Smooth muscle cell of the brain vasculature (primary cell): ENCODE data around the gene ACVR1C.

ENCODE experiments used
- DNase-seq: peaks from one replicate; pipeline ENCODE4 v3.0.0-alpha.2; 2012; ENCODE audit warnings: low read depth, low spot score

Gene ACVR1C

DNA sequence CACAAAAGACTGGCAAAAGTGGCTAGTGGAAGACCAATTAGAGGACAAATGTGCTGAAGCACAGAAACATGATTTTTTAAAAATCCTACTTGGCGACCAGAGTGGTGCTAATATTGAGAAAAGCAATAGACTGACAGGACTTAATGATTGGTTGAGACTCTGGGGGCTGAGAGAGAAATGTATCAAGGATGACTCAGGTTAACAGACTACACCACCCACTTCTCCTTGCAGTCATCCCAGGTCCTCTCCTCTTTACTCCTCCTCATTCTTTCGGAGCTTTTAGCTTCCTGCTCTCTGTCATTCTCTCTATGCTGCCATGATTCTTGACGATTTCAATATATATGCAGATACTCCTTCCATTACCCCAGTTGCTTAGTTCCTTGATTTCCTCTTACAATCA, 130.2 kb downstream of the ACVR1C start:
- DNase-seq = no peak

DNA sequence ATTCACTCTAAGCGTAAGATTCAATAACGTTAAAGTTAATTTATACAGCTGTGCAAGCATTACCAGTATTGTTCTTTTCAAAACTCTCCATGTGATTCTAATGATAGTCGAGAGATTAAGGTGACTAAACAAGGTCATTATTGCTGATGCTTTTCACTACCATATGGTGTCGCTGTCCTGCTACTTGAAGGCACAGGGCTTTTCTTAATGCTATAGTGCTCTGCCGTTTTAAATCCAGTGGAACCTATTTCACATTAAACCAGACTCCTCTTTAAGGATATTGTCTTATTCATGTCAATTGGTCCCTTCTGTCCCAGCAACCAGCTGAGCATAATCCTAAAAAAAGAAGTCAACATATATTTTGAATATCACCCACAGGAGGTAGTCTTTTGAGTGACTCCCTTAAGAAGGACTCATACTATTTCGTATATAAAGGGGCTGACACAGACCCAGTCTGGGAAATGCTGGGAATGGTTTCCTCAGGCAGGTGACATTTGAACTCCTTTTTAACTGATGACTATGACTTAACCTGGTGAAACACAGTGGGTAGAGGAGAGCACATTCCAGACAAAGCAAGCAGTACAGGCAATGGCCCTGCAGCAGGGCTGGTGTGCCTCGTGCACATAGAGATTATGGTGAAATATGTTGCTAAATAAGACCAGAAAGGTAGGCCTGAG, 130.9 kb downstream of the ACVR1C start:
- DNase-seq = no peak

DNA sequence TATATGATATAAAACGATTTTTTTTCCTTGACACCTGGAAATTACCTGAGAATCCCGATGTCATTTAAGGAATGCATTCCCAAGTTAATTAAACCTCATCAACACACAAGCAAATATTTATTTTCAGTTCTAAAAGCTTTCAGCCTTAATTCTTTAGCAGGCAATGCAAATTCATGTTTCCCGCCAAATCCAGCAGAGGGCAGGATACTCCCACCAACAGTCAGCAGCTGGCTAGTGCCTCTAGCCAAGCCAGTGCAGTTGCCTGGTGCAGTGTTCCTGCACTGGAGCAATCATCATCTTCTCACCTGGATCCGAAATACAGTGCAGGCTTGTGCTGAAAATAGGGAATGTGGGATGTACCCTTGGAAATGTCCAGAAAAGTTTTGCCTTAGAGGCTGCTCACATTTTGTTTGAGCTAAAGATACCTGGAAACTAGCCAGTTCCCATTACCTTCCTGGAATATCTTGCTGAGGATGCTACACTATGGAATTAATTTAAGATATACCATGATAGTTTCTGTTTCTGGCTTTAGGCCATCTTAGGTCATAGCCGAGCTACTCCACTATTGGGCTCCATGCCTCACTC, 136.4 kb downstream of the ACVR1C start:
- DNase-seq = peak; percentile 37

DNA sequence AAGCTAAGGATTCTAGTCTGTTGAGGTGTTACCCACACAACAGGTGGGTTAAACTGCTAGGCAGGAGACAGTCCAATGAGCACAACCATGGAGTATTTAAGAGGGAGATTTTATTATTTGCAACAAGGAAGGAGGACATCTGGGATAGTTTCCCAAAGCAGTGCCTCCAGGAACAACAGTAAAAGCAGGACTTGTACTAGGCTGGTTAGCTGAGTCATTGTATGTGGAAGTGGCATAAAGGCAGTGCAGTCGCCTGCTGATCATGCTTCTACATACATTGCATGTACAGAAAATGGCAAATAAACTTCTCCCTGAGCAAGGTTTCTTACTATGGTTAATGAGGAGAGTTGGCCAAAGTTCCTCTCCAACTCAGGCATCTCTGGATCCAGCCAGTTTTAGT, 138.7 kb downstream of the ACVR1C start:
- DNase-seq = no peak

DNA sequence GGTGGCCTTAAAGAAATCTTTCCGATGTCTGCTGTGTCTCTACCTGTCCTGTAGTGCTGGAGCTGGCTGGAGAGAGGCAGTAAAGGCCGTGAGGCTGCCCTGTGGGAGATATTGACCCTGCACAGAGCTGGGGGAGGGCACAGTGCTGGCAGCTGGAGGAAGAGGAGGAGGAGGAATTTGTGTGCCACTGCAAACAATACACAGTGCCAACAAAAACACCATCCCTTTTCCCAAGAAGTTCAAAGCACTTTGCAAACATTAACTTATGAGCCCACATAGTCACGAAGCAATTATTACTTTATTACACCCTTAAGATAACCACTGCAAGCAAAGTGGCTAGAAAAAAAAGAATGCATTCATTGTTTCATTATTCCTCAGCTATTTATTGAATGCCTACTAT, 139.8 kb downstream of the ACVR1C start:
- DNase-seq = no peak

DNA sequence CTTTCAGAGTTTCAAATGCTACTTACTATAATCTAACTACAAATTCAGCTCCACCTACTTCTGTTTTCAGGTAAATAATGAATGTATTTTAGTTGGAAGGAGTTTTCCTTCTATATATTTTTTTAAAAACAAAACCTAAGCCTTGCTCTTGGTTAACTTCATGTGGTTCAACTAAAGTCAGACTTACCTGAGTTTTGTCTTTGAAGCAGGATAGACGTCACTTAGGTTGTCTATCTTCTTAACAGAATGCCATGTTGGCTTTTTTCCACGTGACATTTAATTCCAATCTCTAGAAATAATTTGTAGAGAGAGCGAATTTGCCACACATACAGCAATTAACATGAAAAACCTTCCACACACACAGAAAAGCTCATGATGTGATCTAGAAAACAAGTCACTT, 140.9 kb downstream of the ACVR1C start:
- no peak for DNase-seq

DNA sequence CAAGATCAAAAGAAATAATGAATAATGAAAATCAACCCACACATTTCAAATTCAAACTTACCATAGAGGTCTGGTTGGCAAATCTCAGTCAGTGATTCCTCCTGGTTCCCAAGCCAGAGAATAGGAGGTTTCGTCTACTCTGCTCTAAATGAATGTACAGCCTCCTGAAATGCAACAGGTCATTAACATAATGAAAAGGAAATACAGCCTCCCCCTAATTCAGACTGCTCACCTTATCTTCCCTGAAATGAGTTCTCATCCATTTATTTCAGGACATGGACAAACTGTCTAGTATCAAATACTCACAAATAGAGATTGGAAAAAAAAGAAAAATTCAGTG, 141.4 kb downstream of the ACVR1C start:
- DNase-seq = no peak

GRCh38 chr2:157486596-157487270, 141.9 kb downstream of the ACVR1C start:
- no peak for DNase-seq

DNA sequence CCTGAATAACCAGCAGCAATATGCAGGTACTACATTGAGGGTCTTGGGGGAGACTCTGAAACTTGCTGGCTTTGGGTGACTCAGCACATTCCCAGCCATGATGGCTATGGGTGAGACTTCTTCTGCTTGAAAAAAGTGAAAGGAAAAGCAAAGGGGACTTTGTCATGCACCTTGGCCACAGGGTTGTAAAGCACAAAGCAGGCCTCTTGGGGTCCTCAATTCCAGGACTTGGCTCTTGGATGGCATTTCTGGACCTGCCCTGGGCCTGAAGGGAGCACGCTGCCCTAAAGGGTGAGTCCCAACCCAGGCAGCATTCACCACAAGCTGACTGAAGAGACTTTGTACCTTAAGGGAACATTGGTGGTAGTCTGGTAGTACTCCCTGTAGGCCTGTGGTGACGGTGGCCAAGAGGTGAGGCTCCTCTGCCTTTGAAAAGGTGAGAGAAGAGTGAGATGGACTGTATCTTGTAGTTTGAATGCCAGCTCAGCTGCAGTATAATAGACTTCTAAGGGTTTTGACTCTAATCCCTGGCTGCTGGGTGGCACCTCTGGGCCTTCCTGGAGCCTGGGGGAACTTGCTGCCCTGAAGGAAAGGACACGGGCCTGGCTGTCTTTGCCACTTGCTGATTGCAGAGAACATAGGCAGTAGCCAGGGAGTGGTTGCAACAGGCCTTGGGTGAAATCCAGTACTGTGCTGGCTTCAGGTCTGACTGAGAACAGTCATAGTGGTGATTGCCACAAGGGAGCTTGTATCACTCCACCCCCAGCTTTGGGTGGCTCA, 148.3 kb downstream of the ACVR1C start:
- no peak for DNase-seq

DNA sequence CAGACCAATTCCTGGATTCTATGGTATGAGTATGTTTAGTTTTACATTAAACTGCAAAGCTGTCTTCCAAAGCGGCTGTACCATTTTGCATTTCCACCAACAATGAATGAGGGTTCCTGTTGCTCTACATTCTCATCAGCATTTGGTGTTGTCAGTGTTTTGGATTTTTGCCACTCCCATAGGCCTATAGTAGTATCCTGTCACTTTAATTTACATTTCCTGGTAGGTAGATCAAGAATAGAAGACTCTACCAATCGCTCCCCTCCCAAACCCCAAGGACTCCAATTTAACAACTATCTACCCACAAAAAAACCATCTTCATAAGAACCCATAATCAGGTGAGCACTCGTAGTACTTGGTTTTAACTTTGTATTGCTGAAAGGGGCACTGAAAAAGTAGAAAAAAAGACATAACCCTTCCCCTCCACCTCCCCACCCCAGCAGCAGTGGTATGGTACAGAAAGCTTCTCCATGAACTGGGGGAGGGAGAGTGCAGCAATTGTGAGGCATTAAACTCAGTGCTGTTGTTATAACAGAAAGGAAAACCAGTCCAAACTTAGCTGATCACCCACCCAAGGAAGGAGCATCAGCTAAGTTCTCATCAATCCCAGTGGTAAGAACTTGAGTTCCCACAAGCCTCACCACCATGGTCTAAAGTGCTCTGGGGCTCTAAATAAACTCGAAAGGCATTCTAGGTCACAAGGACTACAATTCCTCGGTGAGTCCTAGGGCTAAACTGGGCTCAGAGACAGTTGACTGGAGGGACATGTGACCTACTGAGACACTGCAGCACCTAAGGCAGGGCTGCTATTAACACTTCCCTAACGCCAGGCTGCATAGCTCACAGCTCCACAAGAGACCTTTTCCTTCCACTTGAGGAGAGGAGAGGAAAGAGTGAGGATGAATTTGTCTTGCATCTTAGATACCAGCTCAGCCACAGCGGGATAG, 149.3 kb downstream of the ACVR1C start:
- no peak for DNase-seq

- no peak for DNase-seq
Observed at GRCh38 chr2:157477919-157478318, 150.7 kb downstream of the ACVR1C start.

- DNase-seq = no peak
Observed at GRCh38 chr2:157476953-157477709, 151.5 kb downstream of the ACVR1C start.
